Adipocyte (in vitro differentiated cells): ENCODE measurements around the gene F10.

Experiments used
- DNase-seq: peaks from one replicate; pipeline ENCODE4 v3.0.0-alpha.2; 2015; ENCODE audit warnings: low read depth
- H3K27me3 ChIP-seq: replicated peaks from 2 replicates; pipeline ENCODE4 v1.7.0; 2013; ENCODE audit warnings: mild to moderate bottlenecking, low read length, moderate library complexity; ENCODE audit not compliant: control insufficient read depth, insufficient read depth
- H3K36me3 ChIP-seq: 2 replicates; pipeline ENCODE4 v1.7.0; 2013; ENCODE audit warnings: low read length, mild to moderate bottlenecking, moderate library complexity; ENCODE audit not compliant: control insufficient read depth, insufficient read depth, severe bottlenecking
- H3K4me1 ChIP-seq: 2 replicates; pipeline ENCODE4 v1.7.0; 2013; ENCODE audit warnings: mild to moderate bottlenecking, low read length, moderate library complexity; ENCODE audit not compliant: control insufficient read depth, insufficient read depth
- H3K4me3 ChIP-seq: 2 replicates; pipeline ENCODE4 v1.7.0; 2013; ENCODE audit warnings: mild to moderate bottlenecking, low read length, moderate library complexity
- H3K9ac ChIP-seq: 2 replicates; pipeline ENCODE4 v1.7.0; 2013; ENCODE audit warnings: mild to moderate bottlenecking, low read length, moderate library complexity
- H3K9me3 ChIP-seq: 2 replicates; pipeline ENCODE4 v1.7.0; 2013; ENCODE audit warnings: mild to moderate bottlenecking, low read length, moderate library complexity; ENCODE audit not compliant: control insufficient read depth

Gene F10

DNA sequence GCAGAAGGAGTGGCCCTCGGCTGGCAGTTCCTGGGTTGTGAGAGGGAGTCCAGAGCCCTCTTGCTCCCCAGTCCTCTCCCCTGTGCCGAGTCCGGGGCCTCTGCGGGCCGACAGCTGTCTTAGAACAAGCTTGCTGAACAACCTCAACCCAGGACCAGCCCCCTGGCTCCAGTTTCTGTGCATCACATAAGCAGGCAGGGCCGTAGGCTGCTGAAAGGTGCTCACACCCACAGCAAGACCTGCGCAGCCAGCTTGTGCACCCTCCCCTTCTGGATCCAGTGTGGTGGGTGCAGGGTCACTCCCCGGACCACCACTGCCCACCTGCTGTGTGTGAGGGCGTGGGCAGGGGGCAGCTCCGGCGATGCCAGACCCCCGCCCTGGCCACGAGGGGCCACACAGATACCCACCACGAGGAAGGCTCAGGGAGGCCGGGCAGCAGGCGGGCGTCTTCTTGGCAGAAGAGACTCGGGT lies 42.2 kb upstream of the F10 start:
- no peak overlapping the region for H3K9ac ChIP-seq
- H3K27me3 ChIP-seq = peaks cover 27% of the 10 kb centered on the region
- no peaks in the 10 kb centered on the region for H3K4me1 ChIP-seq
- no peak overlapping the region for H3K4me3 ChIP-seq
- H3K9me3 ChIP-seq = no peaks in the 10 kb centered on the region
- H3K36me3 ChIP-seq = no peaks in the 10 kb centered on the region
- no peak for DNase-seq

DNA sequence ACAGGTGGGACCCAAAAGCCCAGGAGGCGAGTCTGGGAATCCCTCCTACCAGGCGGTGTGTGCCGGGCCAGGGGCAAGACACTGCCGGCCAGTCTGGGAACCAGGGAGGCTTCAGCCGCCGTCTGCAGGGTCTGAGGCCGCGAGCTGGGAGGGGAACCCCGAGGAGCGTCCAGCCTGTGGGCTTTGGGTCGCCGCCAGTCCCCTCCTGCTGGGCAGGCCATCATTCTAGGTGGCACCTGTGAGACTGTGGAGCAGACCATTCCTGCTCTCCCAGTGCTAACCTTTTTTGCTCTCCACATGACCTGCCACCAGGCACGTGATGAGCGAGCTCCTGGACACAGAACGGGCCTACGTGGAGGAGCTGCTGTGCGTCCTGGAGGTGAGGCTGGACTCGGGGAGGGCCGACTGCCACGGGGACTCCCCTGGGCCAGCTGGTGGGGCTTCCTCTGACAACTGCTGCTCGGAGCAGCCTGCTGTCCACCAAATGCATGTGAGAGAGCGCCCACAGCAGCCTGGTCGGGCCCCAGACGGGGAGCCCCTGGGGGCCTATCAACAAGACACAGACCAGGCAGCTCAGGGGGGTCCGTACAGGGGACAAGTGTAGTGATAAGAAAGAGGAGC lies 41.6 kb upstream of the F10 start:
- Histone ChIP-seq H3K9ac (no peak overlapping the region), H3K4me1 (no peaks in the 10 kb centered on the region), H3K9me3 (no peaks in the 10 kb centered on the region), H3K4me3 (no peak overlapping the region), H3K36me3 (no peaks in the 10 kb centered on the region), H3K27me3 (peaks cover 27% of the 10 kb centered on the region)
- no peak for DNase-seq

DNA sequence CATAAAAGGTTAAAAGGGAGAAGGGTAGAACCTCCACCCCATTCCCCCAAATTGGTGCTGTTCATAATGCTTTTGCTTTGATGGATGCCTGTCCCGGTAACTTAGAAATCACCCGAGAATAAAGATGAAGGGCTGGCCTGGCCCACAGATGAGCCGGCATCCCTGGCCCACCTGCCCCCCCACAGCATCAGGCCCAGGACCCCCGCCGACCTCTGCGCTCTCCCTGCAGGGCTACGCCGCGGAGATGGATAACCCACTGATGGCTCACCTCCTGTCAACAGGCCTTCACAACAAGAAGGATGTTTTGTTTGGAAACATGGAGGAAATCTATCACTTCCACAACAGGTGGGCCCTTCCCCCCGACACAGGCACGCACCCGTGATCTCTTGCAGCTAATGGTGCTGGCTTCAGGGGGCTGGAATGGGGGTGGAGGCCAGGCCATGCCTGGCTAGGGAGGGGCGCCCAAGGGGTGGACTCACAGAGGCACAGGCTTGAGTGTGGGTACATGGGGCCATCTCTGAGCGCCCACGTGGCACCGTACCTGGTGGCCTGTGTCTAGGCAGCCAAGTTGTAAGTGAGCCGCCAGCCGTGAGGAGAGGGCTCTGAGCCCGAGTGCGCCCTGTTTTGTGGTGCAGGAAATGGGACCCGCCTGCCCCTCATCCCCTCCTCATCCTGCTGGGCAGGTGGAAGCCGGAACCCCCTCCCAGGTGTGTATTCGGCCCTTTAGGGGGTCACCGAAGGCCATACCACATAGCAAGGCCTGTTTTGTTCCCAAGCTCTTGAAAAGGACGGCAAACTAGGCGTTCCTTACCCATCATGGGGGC lies 40.2 kb upstream of the F10 start:
- no peaks in the 10 kb centered on the region for H3K9me3 ChIP-seq
- peaks cover 27% of the 10 kb centered on the region for H3K27me3 ChIP-seq
- no peaks in the 10 kb centered on the region for H3K36me3 ChIP-seq
- no peak overlapping the region for H3K4me3 ChIP-seq
- H3K9ac ChIP-seq = no peak overlapping the region
- DNase-seq = no peak
- H3K4me1 ChIP-seq = no peaks in the 10 kb centered on the region

DNA sequence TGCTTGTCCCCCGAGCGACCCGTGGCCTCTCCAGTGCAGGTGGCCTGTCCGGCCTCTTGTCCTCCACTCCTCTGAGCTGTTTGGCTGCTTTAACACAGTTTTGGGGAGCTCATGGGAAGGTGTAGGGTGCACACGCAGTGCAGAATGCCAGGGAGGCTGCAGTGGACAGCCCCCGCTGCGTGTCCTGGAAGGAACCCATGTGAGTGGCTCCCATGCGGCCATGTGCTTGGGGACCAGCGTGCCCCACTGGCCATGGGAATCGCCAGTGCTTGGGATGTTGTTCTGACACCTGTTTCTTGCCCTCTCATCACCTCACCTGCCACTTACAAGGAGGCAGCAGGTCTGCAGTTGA lies 39.6 kb upstream of the F10 start:
- H3K9ac ChIP-seq = no peak overlapping the region
- H3K4me3 ChIP-seq = no peak overlapping the region
- H3K27me3 ChIP-seq = peaks cover 27% of the 10 kb centered on the region
- H3K36me3 ChIP-seq = no peaks in the 10 kb centered on the region
- DNase-seq = no peak
- no peaks in the 10 kb centered on the region for H3K9me3 ChIP-seq
- no peaks in the 10 kb centered on the region for H3K4me1 ChIP-seq

DNA sequence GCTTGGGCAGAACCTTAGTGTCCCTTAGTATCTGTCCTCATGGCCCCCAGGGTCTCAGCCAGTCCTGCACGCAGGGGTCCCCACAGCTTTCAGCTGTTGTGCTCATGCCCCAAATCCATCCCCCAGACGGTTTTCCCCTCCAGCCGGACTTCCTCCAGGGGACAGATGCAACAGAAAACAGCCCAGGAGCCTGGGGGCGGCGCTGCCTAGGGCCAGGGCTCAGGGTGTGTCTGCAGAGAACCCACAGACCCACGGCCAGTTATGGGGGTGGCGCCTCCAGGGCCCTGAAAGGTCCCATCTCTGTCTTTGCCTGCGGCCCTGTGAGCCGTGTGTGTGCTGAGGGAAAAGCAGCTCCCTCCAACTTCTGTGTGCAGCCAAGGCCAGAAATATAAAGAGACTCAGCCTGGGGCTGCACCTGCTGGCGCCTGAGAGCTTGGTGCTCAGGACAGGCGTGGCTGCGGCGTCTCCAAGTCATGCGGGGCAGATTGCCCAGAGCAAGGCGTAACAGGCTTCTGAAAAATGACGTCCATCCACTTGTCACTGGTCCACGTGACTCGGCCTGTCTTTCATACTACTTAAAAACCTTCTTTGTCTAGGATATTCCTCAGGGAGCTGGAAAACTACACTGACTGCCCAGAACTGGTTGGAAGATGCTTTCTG lies 39.1 kb upstream of the F10 start:
- Histone ChIP-seq H3K4me1 (no peaks in the 10 kb centered on the region), H3K36me3 (no peaks in the 10 kb centered on the region), H3K4me3 (no peak overlapping the region), H3K27me3 (peaks cover 27% of the 10 kb centered on the region), H3K9ac (no peak overlapping the region), H3K9me3 (no peaks in the 10 kb centered on the region)
- DNase-seq = no peak

DNA sequence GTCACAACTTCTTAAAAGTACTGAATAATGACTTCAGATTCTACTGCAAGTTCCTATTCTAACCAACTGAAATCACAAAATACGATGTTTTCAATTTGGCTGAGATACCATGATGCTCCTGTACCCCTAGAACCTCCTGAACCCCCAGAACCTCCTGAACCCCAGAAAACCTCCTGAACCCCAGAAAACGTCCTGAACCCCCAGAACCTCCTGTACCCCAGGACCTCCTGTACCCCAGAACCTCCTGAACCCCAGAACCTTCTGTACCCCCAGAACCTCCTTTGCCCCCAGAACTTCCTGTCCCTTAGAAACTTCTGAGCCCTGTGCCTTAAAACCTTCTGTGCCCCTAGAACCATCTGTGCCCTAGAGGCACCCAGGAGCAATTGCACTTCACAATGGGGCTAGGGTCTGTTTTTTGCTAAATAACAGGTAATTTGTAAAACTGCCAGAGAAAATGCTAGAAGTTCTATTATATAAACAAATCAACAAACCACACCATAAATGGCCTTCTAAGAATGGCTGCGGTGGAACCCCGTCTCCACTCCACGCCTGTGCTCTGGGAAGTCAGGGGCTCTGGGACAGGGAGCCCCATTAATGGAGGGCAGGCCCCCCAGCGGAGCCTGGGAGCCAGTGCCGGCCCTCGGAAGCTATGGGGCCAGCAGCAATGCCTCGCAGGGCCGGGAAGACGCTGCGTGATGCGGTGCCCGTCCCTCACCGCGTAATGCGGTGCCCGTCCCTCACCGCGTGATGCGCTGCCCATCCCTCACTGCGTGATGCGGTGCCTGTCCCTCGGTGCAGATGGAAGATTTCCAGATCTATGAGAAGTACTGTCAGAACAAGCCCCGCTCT lies 38.3 kb upstream of the F10 start:
- H3K9me3 ChIP-seq = no peaks in the 10 kb centered on the region
- H3K9ac ChIP-seq = no peak overlapping the region
- H3K36me3 ChIP-seq = no peaks in the 10 kb centered on the region
- no peak for DNase-seq
- no peaks in the 10 kb centered on the region for H3K4me1 ChIP-seq
- H3K27me3 ChIP-seq = peaks cover 27% of the 10 kb centered on the region
- H3K4me3 ChIP-seq = no peak overlapping the region

DNA sequence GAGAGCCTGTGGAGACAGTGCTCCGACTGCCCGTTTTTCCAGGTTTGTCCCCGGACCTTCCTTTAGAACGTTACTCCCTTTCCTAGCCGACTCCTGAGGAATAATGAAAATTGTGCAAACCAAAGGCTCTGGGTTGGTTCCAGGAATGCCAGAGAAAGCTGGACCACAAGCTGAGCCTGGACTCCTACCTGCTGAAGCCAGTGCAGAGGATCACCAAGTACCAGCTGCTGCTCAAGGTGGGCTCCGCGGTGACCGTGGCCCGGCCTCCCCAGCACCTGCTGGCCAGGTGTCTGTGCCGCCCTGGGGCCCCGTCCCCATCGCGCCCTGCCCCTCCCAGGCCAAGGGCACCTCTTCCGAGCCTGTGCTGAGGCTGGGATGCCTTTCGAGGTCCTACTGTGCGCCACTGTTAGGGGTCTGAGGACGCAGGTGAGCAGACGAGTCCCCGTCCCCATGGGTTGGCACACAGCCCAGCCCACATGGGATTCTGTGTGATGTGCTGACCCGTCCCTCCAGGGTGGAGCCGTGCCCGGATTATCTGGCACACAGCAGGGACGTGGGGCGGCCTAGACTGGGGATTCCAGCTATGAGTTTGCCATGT lies 37.6 kb upstream of the F10 start:
- no peak overlapping the region for H3K4me3 ChIP-seq
- H3K4me1 ChIP-seq = no peaks in the 10 kb centered on the region
- H3K9me3 ChIP-seq = no peaks in the 10 kb centered on the region
- peaks cover 21% of the 10 kb centered on the region for H3K27me3 ChIP-seq
- no peaks in the 10 kb centered on the region for H3K36me3 ChIP-seq
- H3K9ac ChIP-seq = no peak overlapping the region
- no peak for DNase-seq

DNA sequence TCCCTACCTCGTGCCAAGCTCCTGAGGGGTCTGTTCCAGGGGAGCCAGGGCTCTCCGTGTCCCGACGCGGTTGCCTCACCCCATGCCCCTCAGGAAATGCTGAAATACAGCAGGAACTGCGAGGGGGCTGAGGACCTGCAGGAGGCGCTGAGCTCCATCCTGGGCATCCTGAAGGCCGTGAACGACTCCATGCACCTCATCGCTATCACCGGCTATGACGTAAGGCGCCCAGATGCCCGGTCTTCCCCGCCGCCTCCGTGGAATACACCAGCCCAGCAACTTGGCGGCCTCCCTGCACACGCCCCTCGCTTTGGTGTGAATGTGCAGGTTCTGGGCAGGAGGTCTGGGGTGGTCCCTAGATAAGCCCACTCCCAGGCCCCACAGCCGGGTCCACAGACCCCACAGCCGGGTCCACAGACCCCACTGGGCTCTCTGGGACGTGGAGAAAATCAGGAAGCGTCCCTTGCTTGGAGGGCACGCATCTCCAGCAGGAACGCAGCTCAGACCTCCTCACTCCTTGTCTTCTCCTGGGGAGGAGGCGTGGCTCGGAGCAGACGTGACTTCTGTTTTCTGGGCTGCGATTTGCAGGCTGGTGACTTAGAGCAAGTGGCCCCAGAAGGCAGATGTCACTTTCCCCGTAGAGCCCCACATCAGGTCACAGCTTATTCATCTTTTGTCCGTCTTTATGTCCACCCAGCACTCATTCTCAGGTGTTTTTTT lies 36.4 kb upstream of the F10 start:
- H3K9me3 ChIP-seq = no peaks in the 10 kb centered on the region
- no peak for DNase-seq
- no peaks in the 10 kb centered on the region for H3K4me1 ChIP-seq
- H3K36me3 ChIP-seq = no peaks in the 10 kb centered on the region
- peaks cover 12% of the 10 kb centered on the region for H3K27me3 ChIP-seq
- no peak overlapping the region for H3K9ac ChIP-seq
- no peak overlapping the region for H3K4me3 ChIP-seq

DNA sequence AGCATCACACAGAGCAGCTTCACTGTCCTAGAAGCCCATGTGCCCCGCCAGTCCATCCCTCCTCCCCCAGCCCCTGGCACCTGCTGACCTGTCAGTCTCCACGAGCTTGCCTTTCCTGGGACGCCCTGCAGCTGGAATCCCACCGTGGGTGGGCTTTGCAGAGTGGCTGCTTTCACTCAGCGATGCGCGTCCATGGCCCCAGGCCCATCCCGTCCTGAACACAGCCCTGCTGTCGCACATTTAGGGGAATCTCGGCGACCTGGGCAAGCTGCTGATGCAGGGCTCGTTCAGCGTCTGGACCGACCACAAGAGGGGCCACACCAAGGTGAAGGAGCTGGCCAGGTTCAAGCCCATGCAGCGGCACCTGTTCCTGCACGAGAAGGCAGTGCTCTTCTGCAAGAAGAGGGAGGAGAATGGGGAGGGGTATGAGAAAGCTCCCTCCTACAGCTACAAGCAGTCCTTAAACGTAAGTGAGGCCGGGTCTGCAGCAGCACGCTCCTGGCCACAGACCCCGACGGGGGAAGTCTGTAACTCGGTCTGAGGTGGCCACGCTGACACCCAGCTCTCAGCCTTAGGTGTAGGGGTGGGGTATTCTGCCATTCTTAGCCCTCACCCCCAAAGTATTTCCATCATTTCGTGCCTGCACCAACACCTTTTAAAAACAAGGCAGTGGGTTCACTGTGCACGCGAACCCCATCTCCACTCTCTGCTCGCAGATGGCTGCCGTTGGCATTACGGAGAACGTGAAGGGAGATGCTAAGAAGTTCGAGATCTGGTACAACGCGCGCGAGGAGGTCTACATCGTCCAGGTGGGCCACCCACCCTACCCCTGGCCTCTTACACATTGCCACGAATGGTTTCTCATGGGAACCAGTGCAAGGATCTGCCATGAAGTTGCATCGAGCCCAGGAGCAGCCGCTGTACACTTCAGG lies 35.3 kb upstream of the F10 start:
- no peaks in the 10 kb centered on the region for H3K9me3 ChIP-seq
- no peak overlapping the region for H3K4me3 ChIP-seq
- H3K9ac ChIP-seq = no peak overlapping the region
- no peaks in the 10 kb centered on the region for H3K36me3 ChIP-seq
- DNase-seq = no peak
- H3K27me3 ChIP-seq = peaks cover 4% of the 10 kb centered on the region
- H3K4me1 ChIP-seq = no peaks in the 10 kb centered on the region
